K562 (cell line): Measurements from ENCODE around the gene PHACTR3. TPM values are rescaled to one million over a fixed set of nuclear protein-coding genes. Genes with fewer than 3 reads are reported as not detected.

Source experiments
- AFF1 ChIP-seq, 2 experiments: fragments of 450-650 bp; IDR thresholded peaks; 2 replicates each; pipeline ENCODE4 v1.6.1; 2018; ENCODE audit warnings: mild to moderate bottlenecking in 2 of 2, low read depth in 1 of 2; ENCODE audit not compliant: partially characterized antibody in 2 of 2
- ASH1L ChIP-seq: fragments of 450-650 bp; IDR thresholded peaks from 2 replicates; pipeline ENCODE4 v1.6.1; 2018; ENCODE audit warnings: borderline replicate concordance, mild to moderate bottlenecking, low read depth; ENCODE audit not compliant: partially characterized antibody
- CBX3 ChIP-seq, 2 experiments: IDR thresholded peaks; 1 replicate in 1 of 2; 2 replicates in 1 of 2; pipeline ENCODE4 v1.6.1; 2012; ENCODE audit warnings: inconsistent platforms in 2 of 2, low read length in 2 of 2, borderline replicate concordance in 1 of 2, control low read depth in 1 of 2
- CBX5 ChIP-seq: IDR thresholded peaks from 2 replicates; pipeline ENCODE4 v1.6.1; 2014; ENCODE audit warnings: low read depth, borderline replicate concordance
- CUX1 ChIP-seq: fragments of 200-800 bp; sonication (Bioruptor generic); IDR thresholded peaks from 2 replicates; pipeline ENCODE4 v1.6.1; 2016; ENCODE audit warnings: missing genetic modification characterization, missing compliant biosample characterization
- ESRRA ChIP-seq: fragments of 450-650 bp; IDR thresholded peaks from 2 replicates; pipeline ENCODE4 v1.6.1; 2014; ENCODE audit warnings: low read depth, mild to moderate bottlenecking, moderate library complexity, borderline replicate concordance
- FOXO4 ChIP-seq: fragments of 450-650 bp; formaldehyde crosslinking; IDR thresholded peaks from 2 replicates; pipeline ENCODE4 v1.4.0; 2020; ENCODE audit warnings: mild to moderate bottlenecking, moderate library complexity
- MEF2A ChIP-seq: IDR thresholded peaks from 2 replicates; pipeline ENCODE4 v1.6.1; 2011; ENCODE audit warnings: low read depth, mild to moderate bottlenecking, low read length, moderate library complexity; ENCODE audit not compliant: control insufficient read depth
- TBL1XR1 ChIP-seq, 2 experiments: IDR thresholded peaks; 2 replicates each; pipeline ENCODE4 v1.6.1; 2012; ENCODE audit warnings: improper control_type of control experiment in 2 of 2, low read length in 2 of 2, mild to moderate bottlenecking in 1 of 2
- ZNF174 ChIP-seq: fragments of 250-450 bp; sonication (Bioruptor Pico); IDR thresholded peaks from 2 replicates; pipeline ENCODE4 v1.4.0; 2020; ENCODE audit warnings: mild to moderate bottlenecking
- ZNF592 ChIP-seq: fragments of 450-650 bp; IDR thresholded peaks from 2 replicates; pipeline ENCODE4 v1.6.1; 2017; ENCODE audit warnings: antibody characterized with exemption, mild to moderate bottlenecking
- polyA plus RNA-seq, 8 experiments: library from polyadenylated mRNA; depleted of rRNA in 4 of 8; stranded (reverse) in 5 of 8; unstranded in 3 of 8; fragments of >200 nt; fragmentation: Nextera tagmentation in 2 of 8; fragmentation: Illumina TruSeq in 1 of 8; extraction: Ambion mirVana in 2 of 8; extraction: Trizol in 1 of 8; gene quantifications; 2 replicates each; pipeline versions ENCODE4 v1.2.1 to v1.2.3, GENCODE V29; 2011 to 2014; ENCODE audit warnings: inconsistent platforms in 1 of 8, missing spikeins in 1 of 8
- total RNA-seq, 7 experiments: library from RNA; depleted of rRNA in 6 of 7; stranded (reverse); fragments of >200 nt in 6 of 7; fragmentation: Illumina TruSeq in 2 of 7; extraction: Trizol in 2 of 7; gene quantifications; 2 replicates each; pipeline versions ENCODE4 v1.2.1 to v1.2.3, GENCODE V29; 2011 to 2021; ENCODE audit warnings: low replicate concordance in 1 of 7

PHACTR3 gene
- total and polyA plus RNA-seq, 9 of the 15 experiments (the other 6 are each of a cell fraction or from before 2014, with no cell fraction given) = not detected

GRCh38 chr20:59765599-59766177 is 161.3 kb downstream of the PHACTR3 start (continued):
- TF ChIP-seq ZNF592 = no peak
- TF ChIP-seq ZNF174 (CRISPR knock-in tag) = no peak
- no peak for TF ChIP-seq MEF2A
- TF ChIP-seq TBL1XR1 (IDR thresholded peaks at IDR 0.05; ENCODE audit: low read length in 2 of 2) = no peak
- TF ChIP-seq FOXO4 (CRISPR knock-in tag) = no peak
- no peak for TF ChIP-seq CBX5
- no peak for TF ChIP-seq ASH1L
- peak in 1 of 2 experiments; percentile 72 for TF ChIP-seq AFF1 (IDR thresholded peaks at IDR 0.05; ENCODE audit: low read depth in 1 of 2, partially characterized antibody in 2 of 2)
- TF ChIP-seq ESRRA = no peak
- TF ChIP-seq CBX3 (IDR thresholded peaks at IDR 0.05; ENCODE audit: borderline replicate concordance in 1 of 2, low read length in 2 of 2) = no peak
- no peak for TF ChIP-seq CUX1
